Suppressor macrophage (primary cell): Measurements from ENCODE around the gene TNFAIP3.

Experiments
- DNase-seq, 4 experiments: peaks; one replicate each; pipeline ENCODE4 v3.0.0-alpha.2; 2020 to 2022

Gene TNFAIP3

DNA sequence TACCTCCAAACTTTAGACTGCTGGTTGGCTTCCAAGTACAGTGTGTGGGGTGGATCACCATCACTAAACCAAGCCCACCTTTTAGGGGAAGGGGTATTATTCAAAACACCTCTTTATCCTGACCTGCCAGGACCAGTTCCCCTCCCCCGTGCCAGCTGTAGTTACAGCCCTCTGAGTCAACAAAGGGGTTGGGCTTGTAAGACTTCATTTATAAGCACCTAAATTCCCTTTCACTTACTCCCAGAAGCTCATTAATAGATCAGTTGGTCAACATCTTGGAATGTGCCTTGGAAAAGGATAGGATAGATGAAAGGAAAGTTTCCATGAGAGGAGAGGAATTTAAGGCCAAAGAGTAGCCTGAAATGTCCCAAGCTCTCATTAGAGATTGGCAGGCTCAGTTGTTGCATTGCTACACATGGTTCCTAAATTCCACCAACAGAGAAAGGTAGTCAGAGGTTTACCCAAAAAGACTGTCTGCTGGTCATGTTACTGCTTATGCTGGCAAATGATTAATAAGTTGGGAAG is 59.2 kb downstream of the TNFAIP3 start:
- peak in 2 of 4 experiments; percentile 32 to 40 for DNase-seq

DNA sequence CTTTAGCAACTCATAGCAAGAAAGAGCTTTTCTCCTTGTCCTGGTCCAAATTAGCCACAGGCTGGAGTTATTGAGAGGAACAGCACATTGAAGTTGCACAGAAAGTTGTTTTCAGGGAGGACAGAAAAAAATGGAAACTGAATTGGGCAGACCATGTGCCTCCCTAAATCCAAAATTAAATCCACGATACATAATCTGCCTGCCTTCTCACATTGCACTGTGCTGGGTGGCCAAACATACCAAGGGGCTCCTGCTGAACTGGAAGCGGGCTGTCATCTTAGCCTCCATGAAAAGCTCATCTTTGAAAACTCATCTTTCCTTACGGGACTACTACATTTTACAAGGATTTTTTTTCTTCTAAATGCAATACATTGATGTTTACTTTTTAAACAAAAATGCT is 59.9 kb downstream of the TNFAIP3 start:
- no peak for DNase-seq

GRCh38 chr6:137927777-137928218 is 60.7 kb downstream of the TNFAIP3 start:
- peak; percentile 79 to 92 (median 88) for DNase-seq

DNA sequence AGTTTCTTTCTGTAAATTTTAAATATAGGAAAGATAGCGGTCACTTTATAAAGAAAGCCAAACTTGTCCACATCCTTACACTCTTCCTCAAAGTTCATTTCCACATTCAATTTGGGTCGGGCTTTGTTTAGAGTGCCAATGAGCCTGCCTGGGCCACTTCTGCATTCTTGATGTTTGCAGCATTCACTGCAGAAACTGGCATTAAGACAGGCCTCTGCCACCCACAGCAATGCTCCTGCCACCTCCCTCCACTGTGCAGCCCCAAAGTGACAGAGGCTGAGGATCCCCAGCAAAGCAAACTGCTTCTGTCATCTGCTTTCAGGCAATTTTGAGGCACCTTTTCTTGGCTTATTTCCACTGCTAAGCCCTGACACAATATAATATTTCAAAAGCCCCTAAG is 61.2 kb downstream of the TNFAIP3 start:
- DNase-seq, result peak; percentile 83 to 93 (median 90)

- no peak for DNase-seq
These were observed 64.9 kb downstream of the TNFAIP3 start for GRCh38 chr6:137931849-137932465.
